ENCODE measurements around the gene OR4C45.
"Not testable (repeated sequence)": the region's sequence is repeated elsewhere in the genome, so short reads cannot be mapped to it uniquely, and the experiment has no call there.

GRCh38 chr11:50078946-50079345, 46.3 kb downstream of the OR4C45 start:
- not testable (repeated sequence) for TF ChIP-seq POLR2AphosphoS5 (IDR thresholded peaks at IDR 0.05; ENCODE audit: low read depth, low read length); TAF1 (IDR thresholded peaks at IDR 0.05; ENCODE audit: low read depth, low read length); POLR2A (IDR thresholded peaks at IDR 0.05; ENCODE audit: low read depth, low read length); SPI1 (IDR thresholded peaks at IDR 0.05; ENCODE audit: low read depth, low read length); POU2F2 (IDR thresholded peaks at IDR 0.05; ENCODE audit: low read depth, low read length); PAX5 (IDR thresholded peaks at IDR 0.05; ENCODE audit: insufficient read depth, low read length, severe bottlenecking)

All from GM12891 (cell line).